ENCODE data around the gene HOXA5.

The HOXA5 gene

DNA sequence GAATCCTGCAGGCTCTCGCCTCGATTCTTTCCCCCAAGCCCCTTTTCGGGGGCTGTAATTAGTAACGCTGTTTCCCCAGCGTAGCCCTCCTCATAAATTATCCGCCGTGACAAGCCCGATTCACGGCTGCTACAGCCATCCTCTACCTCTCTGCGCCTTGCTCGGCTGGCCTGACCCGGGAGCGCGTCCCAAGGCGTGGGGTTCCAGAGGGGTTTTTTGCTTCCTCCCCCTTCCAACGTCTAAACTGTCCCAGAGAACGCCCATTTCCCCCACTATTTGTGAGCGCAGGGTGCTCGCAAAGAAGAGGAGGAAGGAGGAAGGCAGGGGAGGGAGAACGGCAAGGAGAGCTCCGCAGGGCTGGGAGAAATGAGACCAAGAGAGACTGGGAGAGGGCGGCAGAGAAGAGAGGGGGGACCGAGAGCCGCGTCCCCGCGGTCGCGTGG lies 880 bp downstream of the HOXA5 start:
- H3K4me3 ChIP-seq, result peak overlapping the region; percentile 15 to 60 (median 36)

DNA sequence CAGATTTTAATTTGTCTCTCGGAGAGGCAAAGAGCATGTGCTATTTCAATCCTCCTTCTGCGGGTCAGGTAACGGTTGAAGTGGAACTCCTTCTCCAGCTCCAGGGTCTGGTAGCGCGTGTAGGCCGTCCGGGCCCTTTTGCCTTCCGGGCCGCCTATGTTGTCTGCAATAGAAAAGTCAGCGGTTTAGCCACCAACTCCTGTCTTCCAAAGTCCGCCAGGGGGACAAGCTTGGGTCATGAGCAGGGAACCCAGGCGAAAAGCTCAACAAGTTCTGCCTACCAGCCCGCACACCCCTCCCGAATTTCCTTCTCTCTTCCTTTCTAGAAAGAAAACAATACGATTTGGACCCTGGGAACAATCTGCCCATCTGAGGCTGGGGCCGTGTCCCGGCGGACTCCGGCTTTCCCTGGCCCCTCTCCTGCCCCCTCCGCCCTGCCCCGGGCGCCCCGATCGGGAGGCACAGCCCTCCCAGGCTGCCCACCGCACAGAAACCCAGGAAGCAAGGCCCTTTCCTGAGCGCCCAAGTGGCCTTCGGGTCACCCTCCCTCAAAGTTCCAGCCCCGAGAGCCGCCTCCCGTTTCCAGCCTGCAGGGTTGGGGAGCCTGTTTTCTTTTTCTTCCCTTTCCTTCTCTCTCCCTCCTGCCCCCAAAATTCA lies 1.4 kb downstream of the HOXA5 start:
- Histone ChIP-seq H3K27ac (peak overlapping the region in 6 of 21 experiments; percentile 8 to 85 (median 64)), H3K4me3 (peak overlapping the region in 6 of 7 experiments; percentile 31 to 60 (median 43))

More for the DNA sequence above, 880 bp downstream of the HOXA5 start:
- peak overlapping the region in 13 of 21 experiments; percentile 0 to 85 (median 62) for H3K27ac ChIP-seq

DNA sequence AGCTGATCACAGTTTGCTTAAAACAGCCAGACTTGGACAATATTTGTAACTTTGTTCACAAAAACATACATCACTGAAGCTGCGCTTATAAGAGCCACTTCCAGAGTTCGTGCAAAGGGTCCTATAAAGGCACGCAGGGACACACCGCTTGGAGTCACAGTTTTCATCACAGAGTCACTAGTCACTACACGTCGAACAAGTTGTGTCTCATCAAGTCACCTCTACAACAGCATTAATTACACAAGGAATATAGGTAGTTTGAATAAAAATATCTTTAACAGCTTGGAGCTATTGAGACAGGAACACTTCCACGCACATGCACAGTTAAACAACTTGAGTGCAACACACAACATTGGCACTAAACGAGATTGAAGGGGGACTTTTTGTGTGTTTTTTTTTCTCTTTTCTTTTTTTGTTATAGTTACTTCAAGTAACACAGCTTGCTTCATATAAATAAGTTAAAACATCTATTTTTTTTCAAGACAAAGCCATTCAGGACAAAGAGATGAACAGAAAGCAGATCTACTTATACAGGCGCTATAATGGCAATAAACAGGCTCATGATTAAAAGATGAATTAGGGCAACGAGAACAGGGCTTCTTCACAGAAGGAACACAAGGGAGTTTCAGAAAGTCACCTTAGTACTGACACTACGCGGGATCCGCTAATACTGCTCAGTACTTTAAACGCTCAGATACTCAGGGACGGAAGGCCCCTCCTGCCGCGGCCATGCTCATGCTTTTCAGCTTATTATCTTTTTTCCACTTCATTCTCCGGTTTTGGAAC lies 2.2 kb downstream of the HOXA5 start:
- H3K4me3 ChIP-seq, result peak overlapping the region in 1 of 7 experiments; percentile 60
- H3K27ac ChIP-seq, result peak overlapping the region in 1 of 21 experiments; percentile 77

DNA sequence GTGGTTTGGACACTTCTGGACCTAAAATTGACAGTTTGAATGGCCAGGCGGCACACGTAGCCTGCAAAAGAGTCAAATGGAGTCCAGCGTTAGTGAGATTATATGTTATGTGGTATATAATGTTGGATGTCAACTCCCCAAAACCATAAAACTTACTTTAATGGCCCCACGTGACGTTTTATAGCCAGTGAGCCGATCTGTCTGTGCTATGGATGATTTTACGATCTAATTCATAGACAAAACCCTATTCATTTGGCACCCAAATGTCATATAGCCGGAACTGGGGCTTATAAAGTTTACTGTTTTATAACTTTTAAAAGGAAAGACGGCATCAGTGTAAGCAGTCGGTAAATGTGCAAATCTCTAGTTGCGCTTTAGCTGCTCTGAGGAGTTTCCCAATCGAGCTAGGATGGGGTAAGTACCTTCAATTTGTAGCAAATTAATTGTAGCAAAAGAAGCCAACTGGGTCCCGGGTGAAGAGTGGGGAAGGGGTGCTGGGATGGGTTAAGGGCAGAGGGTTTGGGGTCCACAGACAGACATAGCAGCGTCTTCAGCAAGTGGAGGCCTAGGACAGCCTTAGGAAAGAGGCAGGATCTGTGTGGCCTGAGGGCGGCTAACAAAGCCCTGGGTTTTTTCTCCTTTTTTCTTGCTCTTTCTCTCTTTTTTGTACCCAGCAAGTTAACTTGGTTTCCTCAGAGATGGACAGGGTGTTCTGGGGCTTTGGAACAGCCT lies 3.2 kb downstream of the HOXA5 start:
- no peak overlapping the region for H3K27ac ChIP-seq

DNA sequence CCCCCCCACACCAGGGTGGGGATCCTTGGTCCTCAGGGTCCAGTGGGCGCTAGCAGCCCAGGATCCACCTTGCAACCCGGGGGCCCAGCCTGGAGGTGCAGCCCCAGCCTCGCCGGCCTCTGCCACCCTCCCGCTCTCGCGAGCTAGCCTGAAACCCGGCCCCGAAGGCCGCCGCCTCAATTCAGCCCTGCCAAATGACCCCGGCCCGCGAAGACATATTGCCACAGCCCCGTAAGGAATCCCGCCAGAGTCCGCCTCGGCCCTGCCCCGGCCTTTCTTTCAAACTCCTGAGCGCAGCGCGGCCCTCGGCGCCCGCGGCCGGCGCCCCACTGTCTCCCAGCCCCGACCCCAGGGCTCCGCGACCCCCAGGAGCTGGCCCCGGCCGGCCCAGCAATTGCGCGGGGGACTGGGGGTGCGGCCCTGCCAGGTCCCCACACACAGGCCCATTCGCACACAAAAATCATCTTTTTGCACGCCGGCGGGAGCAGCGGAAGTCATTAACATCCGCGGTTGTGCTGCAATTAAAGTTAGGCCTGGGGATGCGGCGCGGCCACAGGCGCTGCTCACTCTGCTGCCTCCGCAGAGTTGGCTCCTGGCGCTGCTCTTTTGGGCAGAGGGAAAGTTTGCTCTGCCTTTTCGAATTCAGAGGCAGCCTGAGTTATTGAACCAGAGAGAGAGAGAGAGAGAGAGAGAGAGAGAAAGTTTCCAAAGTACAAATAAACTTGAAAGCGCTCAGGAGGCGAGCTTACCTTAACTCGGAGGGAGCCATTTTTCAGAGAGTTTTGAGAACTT lies 4.0 kb downstream of the HOXA5 start:
- no peak overlapping the region for H3K27ac ChIP-seq
- no peak overlapping the region for H3K4me3 ChIP-seq

More for the DNA sequence above, 3.2 kb downstream of the HOXA5 start:
- H3K4me3 ChIP-seq, result no peak overlapping the region

DNA sequence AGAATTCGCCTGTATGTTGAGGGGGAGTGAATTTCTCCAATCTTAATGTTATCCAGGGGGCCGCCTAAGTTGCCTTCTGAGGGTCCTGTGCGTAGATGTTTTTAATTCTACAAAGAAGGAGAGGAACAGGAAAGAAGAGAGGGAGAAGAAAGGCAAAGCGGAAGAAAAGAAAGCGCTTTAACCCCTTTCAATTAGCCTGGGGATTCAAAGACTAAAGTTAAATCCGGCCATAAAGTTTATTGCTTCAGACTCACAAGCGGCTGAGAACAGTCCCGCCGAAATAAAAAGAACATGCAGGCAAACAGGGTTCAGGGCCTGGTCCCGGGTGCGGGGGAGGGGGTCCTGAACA lies 4.5 kb downstream of the HOXA5 start:
- no peak overlapping the region for H3K4me3 ChIP-seq
- H3K27ac ChIP-seq, result no peak overlapping the region

DNA sequence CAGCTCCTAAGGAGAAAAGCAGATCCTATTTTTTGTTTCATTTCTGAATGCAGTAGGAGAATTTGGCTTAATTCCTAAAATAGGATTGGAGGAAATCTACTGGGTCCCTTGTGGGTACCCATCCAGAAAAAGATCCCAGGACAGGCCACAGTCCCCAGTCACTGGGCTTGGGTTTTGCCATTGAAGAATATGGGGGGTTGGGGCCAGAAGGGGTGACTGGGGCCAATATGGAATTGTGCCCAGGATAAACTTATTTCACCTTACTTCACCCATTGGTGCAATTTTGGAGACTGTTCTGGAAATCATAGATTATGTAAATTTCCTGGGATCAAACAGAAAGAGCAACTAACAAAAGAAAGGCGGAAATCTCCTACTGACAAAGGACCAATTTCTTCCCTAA lies 5.0 kb downstream of the HOXA5 start:
- no peak overlapping the region for H3K4me3 ChIP-seq
- H3K27ac ChIP-seq, result no peak overlapping the region

DNA sequence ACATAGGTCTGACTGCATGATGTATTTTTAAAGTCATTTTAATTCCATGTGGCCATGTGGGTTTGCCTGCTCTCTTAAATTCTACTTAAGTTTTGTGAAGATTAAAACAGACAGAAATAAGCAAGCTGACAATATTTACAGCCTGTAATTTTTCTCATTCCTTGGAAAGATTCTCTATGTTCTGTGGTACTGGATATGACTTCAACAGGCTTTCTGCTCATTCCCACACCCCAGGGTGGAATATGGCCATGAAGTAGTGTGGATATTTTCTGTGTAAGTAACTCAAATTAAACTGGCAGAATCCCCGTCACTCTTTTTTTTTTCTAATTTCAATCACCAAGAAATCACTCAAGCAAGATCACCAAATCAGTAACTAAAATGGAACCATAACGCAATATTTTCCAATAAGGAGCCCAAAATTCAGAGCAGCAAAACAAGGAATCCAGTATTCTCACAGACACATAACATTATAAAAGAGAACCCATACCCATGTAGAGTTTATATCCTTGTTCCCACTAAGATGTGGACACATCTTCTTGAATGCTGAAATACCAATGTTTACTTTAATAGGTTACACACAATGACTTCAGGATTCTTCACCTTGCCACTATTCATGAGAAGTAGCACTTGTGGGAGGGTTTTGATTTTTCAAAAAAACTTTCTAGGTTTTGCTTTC lies 5.7 kb downstream of the HOXA5 start:
- no peak overlapping the region for H3K27ac ChIP-seq
- H3K4me3 ChIP-seq, result no peak overlapping the region

DNA sequence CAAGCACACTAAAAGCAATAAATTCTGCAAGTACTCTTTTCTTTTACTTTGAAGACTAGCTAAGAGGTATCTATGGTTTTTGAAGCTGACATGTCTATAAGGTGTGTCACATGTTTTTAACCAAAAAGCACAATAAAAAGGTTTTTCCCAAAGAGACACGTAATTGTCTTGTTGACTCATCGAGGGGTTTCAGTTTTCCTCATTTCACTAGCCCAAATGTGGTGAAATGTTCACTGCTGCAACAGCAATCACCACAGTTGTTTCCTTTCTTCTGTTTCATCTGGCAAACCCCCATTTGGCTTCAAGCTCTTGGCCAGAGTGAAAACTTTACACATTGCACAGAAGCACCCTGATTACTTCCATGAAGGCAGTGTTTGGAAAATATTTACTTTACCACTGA lies 9.1 kb downstream of the HOXA5 start:
- H3K27ac ChIP-seq, result no peak overlapping the region
- H3K4me3 ChIP-seq, result no peak overlapping the region

DNA sequence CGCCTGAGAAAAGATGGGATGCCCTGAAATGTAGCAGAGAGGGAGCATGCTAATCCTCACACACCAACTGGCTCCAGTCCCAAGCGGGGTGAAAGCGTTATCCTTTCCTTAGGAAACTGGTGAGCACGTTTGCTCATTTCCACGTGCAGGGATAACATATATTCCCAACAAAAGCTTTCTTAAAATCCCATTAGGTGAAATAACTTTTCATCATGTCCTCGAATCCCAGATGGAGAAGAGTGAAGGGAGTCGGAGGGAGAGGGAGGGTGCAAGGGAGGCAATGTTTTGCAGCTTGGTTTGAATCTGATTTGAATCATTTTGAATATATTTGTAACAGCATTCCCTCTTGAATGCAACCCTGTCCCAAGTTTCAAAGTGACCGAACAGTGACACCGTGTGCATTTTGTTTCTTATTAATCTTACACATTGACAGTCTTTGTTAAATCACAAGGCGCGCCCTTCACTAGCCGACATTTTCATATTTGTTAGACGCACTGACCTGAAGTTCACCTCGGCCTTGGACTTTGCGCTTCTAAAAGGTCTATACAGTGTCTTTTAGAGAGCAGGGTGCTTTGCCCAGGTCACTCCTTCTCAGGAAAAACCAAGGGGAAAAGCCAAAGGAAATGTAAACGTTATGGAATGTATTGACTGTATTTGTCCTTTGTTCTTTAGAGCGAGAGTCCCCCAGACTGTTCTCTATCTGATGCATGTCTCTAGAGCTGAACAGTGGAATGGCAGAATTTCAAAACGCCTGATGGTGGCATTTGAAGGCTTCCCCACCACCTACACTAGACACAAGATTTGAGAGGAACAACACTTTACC lies 9.9 kb downstream of the HOXA5 start:
- H3K27ac ChIP-seq, result no peak overlapping the region
- no peak overlapping the region for H3K4me3 ChIP-seq

DNA sequence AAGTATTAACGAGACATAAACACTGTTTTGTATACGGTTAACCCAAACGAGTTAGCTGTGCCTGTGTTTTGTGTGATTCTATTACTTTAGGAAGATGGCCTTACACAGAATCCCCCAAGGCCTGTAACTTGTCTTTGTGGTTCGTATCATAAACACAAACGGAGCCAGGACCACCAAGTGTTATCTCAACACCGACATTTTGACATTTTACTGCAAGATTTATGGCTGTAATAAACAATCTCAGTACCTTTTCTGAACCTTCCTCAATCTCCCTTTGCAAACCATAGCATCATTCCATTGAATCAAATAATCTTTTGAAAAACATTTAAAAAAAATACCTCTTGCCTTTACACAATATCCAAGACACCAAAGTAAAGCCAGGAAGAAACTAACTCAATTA lies 10.5 kb downstream of the HOXA5 start:
- H3K27ac ChIP-seq, result no peak overlapping the region
- H3K4me3 ChIP-seq, result no peak overlapping the region

DNA sequence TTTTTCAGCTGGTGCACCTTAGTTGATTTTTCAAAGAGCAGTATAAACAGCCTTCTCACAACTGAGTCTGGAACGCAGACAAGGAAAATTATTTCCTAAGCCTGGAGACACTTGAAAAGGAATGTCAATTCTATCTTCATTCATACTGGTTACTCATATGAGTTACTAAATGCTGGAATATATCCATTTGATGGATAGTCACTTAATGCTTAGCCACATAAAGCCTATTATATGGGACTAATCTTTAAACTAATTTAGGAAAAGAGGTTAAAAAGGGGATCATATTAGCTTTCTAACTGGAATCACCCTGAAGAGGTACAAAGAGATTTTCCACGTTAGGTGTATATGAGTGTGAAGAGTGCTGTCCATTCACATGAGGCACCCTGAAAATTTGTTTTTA lies 11.3 kb downstream of the HOXA5 start:
- Histone ChIP-seq H3K4me3 (no peak overlapping the region), H3K27ac (no peak overlapping the region)

DNA sequence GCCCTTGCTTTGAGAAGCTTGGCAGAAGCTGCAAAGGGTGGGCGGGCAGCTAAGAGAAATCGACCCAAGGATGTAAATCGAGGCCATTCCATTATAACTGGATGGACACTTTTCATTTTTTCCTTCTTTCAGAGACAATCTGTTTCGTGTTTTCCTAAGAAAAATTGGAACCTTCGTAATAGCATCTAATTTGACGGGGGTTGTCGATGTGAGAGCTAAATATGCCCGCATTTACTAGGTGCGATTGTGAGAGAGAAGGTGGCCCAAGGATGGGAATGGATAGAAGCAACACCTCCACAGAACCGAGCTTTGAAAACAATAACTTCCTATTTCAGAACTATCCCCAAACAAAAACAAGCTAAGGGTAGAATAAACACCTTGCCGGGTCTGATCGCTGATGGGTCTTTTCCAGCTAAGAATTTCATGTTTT lies 12.1 kb downstream of the HOXA5 start:
- H3K27ac ChIP-seq, result peak overlapping the region in 19 of 21 experiments; percentile 52 to 92 (median 82)
- peak overlapping the region; percentile 51 to 72 (median 61) for H3K4me3 ChIP-seq

DNA sequence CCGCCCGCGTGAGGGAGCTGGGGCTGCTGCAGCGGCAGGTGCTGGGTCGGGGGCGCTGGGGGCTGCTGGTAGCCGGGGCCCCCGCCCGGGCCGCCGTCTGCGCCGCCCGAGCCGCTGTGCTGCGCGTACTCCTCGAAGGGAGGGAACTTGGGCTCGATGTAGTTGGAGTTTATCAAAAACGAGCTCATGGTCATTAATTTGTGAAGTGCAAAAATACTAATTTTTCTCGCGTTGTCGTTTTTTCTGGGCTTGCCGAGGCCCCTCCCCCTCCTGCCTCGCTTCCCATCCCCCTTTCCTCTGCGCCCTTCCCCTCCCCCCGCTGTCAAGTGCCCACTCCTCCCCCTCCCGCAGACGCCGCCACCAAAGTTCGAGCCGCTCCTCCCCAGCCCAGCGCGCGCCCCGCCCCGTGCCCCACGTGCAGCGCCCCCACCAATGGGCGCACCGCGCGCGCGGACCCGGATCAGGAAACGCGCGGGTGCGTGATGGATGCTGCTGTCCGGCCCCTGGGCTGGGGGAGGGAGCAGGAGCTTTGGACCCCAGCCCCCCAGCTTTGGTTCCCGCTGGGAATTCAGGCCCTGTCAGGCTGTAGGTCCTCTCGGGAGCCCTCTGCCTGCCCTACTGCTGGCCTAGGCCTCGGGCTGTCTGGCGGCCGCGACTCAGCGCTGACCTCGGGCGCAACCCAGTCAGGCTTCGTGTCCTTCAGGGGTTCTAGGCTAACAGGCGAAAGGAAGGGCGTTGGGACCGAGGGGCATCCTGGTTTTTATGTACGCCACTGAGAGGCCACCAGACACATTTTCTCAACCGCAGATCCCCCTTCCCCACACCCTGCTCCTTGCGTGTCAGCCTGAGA lies 12.7 kb downstream of the HOXA5 start, which contains the start of gene HOXA4:
Gene HOXA4 (minus strand): TSS at position 218 of the 850 bp plus-strand sequence. CDS start 24 bp downstream, at position 194.
- Histone ChIP-seq H3K4me3 (peak within 1 kb of the TSS; percentile 51 to 72 (median 61)), H3K27ac (peak within 1 kb of the TSS in 20 of 21 experiments; percentile 60 to 92 (median 82))

DNA sequence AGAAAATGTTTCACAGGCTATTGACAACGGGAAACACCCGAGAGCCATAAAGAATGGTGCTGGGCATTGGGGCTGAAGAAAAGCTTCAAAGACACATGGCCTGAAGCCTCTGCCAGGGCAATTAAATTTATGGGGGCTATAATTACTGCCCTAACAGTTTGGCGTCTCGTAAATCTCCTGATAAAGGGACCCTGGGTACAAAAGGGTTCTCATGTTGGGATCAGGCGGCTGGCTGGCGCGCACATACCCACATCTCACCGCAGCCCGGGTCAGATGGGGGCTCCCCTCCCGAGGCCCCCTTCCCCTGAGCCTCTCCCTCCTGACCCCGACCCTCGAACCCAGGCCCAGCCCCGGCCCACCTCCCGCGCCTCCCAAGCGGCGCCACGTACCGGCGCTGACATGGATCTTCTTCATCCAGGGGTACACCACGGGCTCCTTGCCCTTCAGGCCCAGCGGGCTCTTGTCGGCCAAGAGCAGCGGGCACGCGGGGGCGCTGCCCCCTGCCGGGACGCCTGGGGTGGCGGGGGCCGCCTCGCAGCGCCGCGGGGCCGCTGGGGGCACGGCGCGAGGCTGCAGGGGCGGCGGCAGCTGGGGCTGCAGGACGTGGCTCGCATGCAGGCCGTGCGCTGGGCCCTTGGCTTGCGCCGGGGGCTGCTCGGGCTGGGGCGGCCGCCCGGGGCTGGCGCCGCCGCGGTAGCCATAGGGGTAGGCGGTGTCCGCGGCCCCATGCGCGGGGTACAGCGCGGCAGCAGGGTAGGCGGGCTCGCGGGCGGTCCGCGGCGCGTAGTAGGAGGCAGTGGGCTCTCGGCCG lies 13.5 kb downstream of the HOXA5 start:
- H3K27ac ChIP-seq, result peak overlapping the region in 20 of 21 experiments; percentile 56 to 92 (median 81)
- H3K4me3 ChIP-seq, result peak overlapping the region; percentile 51 to 72 (median 61)
